OCI-LY3 (cell line): ENCODE results near the gene TBC1D4.

Experiments
- CTCF ChIP-seq: fragments of 200-600, 300-600 bp; sonication (generic); IDR thresholded peaks from 2 replicates; pipeline ENCODE4 v1.5.1; 2014; ENCODE audit warnings: antibody characterized with exemption, low read length, low read depth
- EZH2phosphoT487 ChIP-seq: fragments of 200-600 bp; shearing (Covaris generic); IDR thresholded peaks from 2 replicates; pipeline ENCODE4 v1.6.1; 2018; ENCODE audit warnings: antibody characterized with exemption, mixed run types, low read depth

- TF ChIP-seq CTCF (no peak), EZH2phosphoT487 (no peak)
Measured at GRCh38 chr13:75418997-75419396, 63.0 kb downstream of the TBC1D4 start.
